SU-DHL-6 (cell line): Measurements from ENCODE around the gene PRKAG1.

Source experiments
- H2AFZ ChIP-seq: fragments of 200-600 bp; sonication (generic); 2 replicates; pipeline ENCODE4 v1.6.1; 2014; ENCODE audit warnings: low read depth, mild to moderate bottlenecking, moderate library complexity, mixed read lengths, antibody characterized with exemption, low read length; ENCODE audit not compliant: severe bottlenecking
- H3F3A ChIP-seq: fragments of 200-600 bp; shearing (Covaris generic); 2 replicates; pipeline ENCODE4 v1.6.0; 2016; ENCODE audit warnings: antibody characterized with exemption, mild to moderate bottlenecking; ENCODE audit not compliant: insufficient read depth
- H3K27ac ChIP-seq: fragments of 200-600 bp; sonication (generic); 2 replicates; pipeline ENCODE4 v1.5.1; 2016; ENCODE audit warnings: low read depth, mild to moderate bottlenecking, low read length, moderate library complexity, mixed read lengths
- H3K27me3 ChIP-seq: fragments of 200-600 bp; sonication (generic), shearing (Covaris generic); 2 replicates; pipeline ENCODE4 v1.6.0; 2014; ENCODE audit warnings: mild to moderate bottlenecking, low read length
- H3K36me3 ChIP-seq: fragments of 200-600 bp; sonication (generic); 2 replicates; pipeline ENCODE4 v1.6.1; 2014; ENCODE audit warnings: mild to moderate bottlenecking, low read length, mixed read lengths
- H3K4me2 ChIP-seq: fragments of 300-600, 200-600 bp; shearing (Covaris generic), sonication (generic); 2 replicates; pipeline ENCODE4 v1.6.0; 2014; ENCODE audit warnings: low read length, low read depth, mild to moderate bottlenecking; ENCODE audit not compliant: poor library complexity, severe bottlenecking
- H3K4me3 ChIP-seq: fragments of 200-600 bp; sonication (generic); 2 replicates; pipeline ENCODE4 v1.5.1; 2014; ENCODE audit warnings: antibody characterized with exemption, low read length, mild to moderate bottlenecking, mixed read lengths; ENCODE audit not compliant: insufficient read depth, poor library complexity, severe bottlenecking
- H3K79me2 ChIP-seq: fragments of 200-600 bp; sonication (generic); 2 replicates; pipeline ENCODE4 v1.6.1; 2014; ENCODE audit warnings: mild to moderate bottlenecking, low read length, moderate library complexity; ENCODE audit not compliant: insufficient read depth
- H3K9ac ChIP-seq: fragments of 200-600 bp; sonication (generic); 2 replicates; pipeline ENCODE4 v1.7.0; 2014; ENCODE audit warnings: mild to moderate bottlenecking, low read length
- H3K9me2 ChIP-seq: fragments of 200-600 bp; sonication (generic); replicated peaks from 2 replicates; pipeline ENCODE4 v1.6.1; 2014; ENCODE audit warnings: low read length; ENCODE audit not compliant: insufficient read depth
- H3K9me3 ChIP-seq: fragments of 200-600 bp; sonication (generic); 2 replicates; pipeline ENCODE4 v1.6.1; 2014; ENCODE audit warnings: low read length, mixed read lengths; ENCODE audit not compliant: insufficient read depth
- H4K20me1 ChIP-seq: fragments of 200-600 bp; sonication (generic); 2 replicates; pipeline ENCODE4 v1.6.1; 2014; ENCODE audit warnings: low read depth, mild to moderate bottlenecking, antibody characterized with exemption, low read length, moderate library complexity, mixed read lengths
- CTCF ChIP-seq: fragments of 200-600 bp; sonication (generic); IDR thresholded peaks from one replicate; pipeline ENCODE4 v1.5.1; 2017; ENCODE audit warnings: antibody characterized with exemption, mild to moderate bottlenecking, low read length, moderate library complexity; ENCODE audit not compliant: insufficient read depth, poor library complexity, severe bottlenecking
- EZH2phosphoT487 ChIP-seq: fragments of 200-600 bp; sonication (generic), shearing (Covaris generic); conservative IDR thresholded peaks from 2 replicates; pipeline ENCODE4 v1.6.1; 2018; ENCODE audit warnings: mild to moderate bottlenecking, antibody characterized with exemption, low read length, moderate library complexity, mixed read lengths

Gene PRKAG1

DNA sequence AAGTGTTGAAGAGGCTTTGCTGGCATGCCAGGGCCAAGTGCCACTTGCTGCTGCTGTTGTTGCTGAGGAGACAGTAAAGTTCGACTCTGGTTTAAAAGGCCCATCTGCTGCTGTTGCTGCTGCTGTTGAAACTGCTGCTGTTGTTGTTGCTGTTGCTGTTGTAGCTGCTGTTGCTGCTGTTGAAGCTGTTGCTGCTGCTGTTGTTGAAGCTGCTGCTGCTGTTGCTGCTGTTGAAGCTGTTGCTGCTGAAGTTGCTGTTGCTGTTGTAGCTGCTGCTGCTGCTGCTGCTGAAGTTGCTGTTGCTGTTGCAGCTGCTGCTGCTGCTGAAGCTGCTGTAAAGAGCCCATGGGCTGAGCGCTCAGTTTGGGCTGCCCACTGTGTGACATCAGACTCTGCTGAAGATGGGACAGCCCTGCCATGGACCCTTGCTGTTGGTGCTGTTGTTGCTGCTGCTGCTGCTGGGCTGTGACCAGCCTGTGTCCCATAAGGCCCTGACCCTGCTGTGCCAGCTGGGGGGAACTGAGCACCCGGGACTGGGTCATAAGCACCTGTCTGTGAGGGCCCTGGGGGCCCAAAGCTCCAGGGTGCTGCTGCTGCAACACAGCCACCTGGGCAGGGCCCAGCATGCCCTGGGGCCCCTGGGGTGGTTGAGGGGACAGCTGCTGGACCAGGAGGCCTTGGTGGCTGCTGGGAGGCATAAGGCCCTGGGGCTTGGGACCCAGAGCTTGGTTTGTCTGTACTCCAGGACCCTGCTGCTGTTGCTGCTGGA lies 14.3 kb upstream of the PRKAG1 start:
- no peak overlapping the region for H3K4me3 ChIP-seq
- H3K79me2 ChIP-seq = no peaks in the 10 kb centered on the region
- no peak overlapping the region for H2AFZ ChIP-seq
- no peaks in the 10 kb centered on the region for H3K9me2 ChIP-seq
- H4K20me1 ChIP-seq = no peaks in the 10 kb centered on the region
- H3K4me2 ChIP-seq = no peak overlapping the region
- H3K9ac ChIP-seq = no peak overlapping the region
- H3F3A ChIP-seq = no peaks in the 10 kb centered on the region
- H3K9me3 ChIP-seq = no peaks in the 10 kb centered on the region
- H3K27ac ChIP-seq = no peak overlapping the region
- H3K36me3 ChIP-seq = peaks cover 3% of the 10 kb centered on the region
- no peaks in the 10 kb centered on the region for H3K27me3 ChIP-seq
- TF ChIP-seq CTCF = no peak
- no peak for TF ChIP-seq EZH2phosphoT487

GRCh38 chr12:49032276-49032675 lies 13.7 kb upstream of the PRKAG1 start:
- H3K9me2 ChIP-seq = no peaks in the 10 kb centered on the region
- H3K4me2 ChIP-seq = no peak overlapping the region
- peaks cover 3% of the 10 kb centered on the region for H3K36me3 ChIP-seq

GRCh38 chr12:49031573-49032161 lies 13.1 kb upstream of the PRKAG1 start:
- H3K36me3 ChIP-seq = no peaks in the 10 kb centered on the region; the same call in none of the 2 replicates

More at GRCh38 chr12:49032276-49032675, 13.7 kb upstream of the PRKAG1 start:
- TF ChIP-seq EZH2phosphoT487 (no peak), CTCF (no peak)
- H4K20me1 ChIP-seq = no peaks in the 10 kb centered on the region
- no peak overlapping the region for H3K27ac ChIP-seq
- H3K4me3 ChIP-seq = no peak overlapping the region
- H2AFZ ChIP-seq = no peak overlapping the region
- no peaks in the 10 kb centered on the region for H3F3A ChIP-seq
- H3K79me2 ChIP-seq = no peaks in the 10 kb centered on the region
- no peaks in the 10 kb centered on the region for H3K27me3 ChIP-seq
- H3K9ac ChIP-seq = no peak overlapping the region
- H3K9me3 ChIP-seq = no peaks in the 10 kb centered on the region

More at GRCh38 chr12:49031573-49032161, 13.1 kb upstream of the PRKAG1 start:
- Histone ChIP-seq H3F3A (no peaks in the 10 kb centered on the region), H3K27me3 (no peaks in the 10 kb centered on the region), H3K9me3 (no peaks in the 10 kb centered on the region), H3K27ac (no peak overlapping the region), H3K4me2 (no peak overlapping the region), H4K20me1 (no peaks in the 10 kb centered on the region), H3K9ac (no peak overlapping the region), H2AFZ (no peak overlapping the region), H3K4me3 (no peak overlapping the region), H3K79me2 (no peaks in the 10 kb centered on the region), H3K9me2 (no peaks in the 10 kb centered on the region)
- TF ChIP-seq EZH2phosphoT487 (no peak), CTCF (no peak)
